ENCODE measurements around the gene MTMR12.
A peak's percentile ranks its signal among the peaks of the same experiment; 100 is the strongest.

Gene MTMR12

DNA sequence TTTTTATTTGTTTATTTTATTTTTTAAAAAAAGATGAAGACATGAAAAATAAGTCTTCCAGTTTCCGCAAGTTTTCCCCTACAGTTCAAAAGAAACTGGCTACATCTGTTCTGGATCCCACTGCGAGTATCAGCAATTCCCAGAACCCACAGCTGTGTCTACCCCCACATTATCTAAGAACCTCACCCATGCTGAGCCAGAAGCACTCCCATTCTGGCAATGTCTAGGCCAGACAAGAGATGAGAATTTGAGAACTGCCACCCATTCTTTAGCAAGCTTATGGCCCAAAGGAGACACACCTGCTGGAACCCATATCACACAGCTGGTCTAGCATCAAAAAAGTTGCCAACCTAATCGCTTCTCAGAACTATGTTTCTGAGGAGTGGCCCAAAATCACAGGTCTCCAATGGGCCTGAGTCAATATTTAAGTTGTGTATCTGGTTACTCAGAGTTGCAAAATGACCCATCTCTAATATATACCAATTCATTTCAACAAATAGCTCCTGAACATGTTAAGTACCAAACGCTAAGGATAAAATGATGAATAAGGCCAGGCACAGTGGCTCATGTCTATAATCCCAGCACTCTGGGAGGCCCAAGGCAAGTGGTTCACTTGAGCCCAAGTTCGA, 27.1 kb downstream of the MTMR12 start:
- Histone ChIP-seq H3K4me3 (ENCODE audit: low read depth in 1 of 2, low read length in 2 of 2) (no peak overlapping the region), H3K4me1 (ENCODE audit: insufficient read depth, low read length) (no peaks in the 10 kb centered on the region), H3K79me2 (ENCODE audit: insufficient read depth, low read length) (peaks cover 26% of the 10 kb centered on the region; the same call in 1 of the 2 replicates), H3K4me2 (ENCODE audit: insufficient read depth, low read length) (no peak overlapping the region), H3K27ac (ENCODE audit: low read length) (no peak overlapping the region), H3K36me3 (ENCODE audit: insufficient read depth, low read length) (peaks cover 3% of the 10 kb centered on the region; the same call in 1 of the 2 replicates), H3K27me3 (ENCODE audit: insufficient read depth, low read length, poor library complexity) (no peaks in the 10 kb centered on the region), H3K9ac (ENCODE audit: low read depth, low read length) (no peak overlapping the region), H3K9me3 (ENCODE audit: insufficient read depth, low read length, severe bottlenecking) (no peaks in the 10 kb centered on the region), H4K20me1 (ENCODE audit: insufficient read depth, low read length) (peaks cover 7% of the 10 kb centered on the region; the same call in 1 of the 2 replicates), H2AFZ (ENCODE audit: low read depth, low read length) (no peak overlapping the region)
- ATAC-seq (ENCODE audit: insufficient read depth, low read depth) = no peak
- no peak for DNase-seq
- no peak for TF ChIP-seq EZH2 (IDR thresholded peaks at IDR 0.05; ENCODE audit: borderline replicate concordance, low read depth, low read length, severe bottlenecking)
- TF ChIP-seq, protein P1, sequence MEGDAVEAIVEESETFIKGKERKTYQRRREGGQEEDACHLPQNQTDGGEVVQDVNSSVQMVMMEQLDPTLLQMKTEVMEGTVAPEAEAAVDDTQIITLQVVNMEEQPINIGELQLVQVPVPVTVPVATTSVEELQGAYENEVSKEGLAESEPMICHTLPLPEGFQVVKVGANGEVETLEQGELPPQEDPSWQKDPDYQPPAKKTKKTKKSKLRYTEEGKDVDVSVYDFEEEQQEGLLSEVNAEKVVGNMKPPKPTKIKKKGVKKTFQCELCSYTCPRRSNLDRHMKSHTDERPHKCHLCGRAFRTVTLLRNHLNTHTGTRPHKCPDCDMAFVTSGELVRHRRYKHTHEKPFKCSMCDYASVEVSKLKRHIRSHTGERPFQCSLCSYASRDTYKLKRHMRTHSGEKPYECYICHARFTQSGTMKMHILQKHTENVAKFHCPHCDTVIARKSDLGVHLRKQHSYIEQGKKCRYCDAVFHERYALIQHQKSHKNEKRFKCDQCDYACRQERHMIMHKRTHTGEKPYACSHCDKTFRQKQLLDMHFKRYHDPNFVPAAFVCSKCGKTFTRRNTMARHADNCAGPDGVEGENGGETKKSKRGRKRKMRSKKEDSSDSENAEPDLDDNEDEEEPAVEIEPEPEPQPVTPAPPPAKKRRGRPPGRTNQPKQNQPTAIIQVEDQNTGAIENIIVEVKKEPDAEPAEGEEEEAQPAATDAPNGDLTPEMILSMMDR (IDR thresholded peaks at IDR 0.05; ENCODE audit: borderline replicate concordance, extremely low read depth, low read length, poor library complexity, severe bottlenecking) = no peak

DNA sequence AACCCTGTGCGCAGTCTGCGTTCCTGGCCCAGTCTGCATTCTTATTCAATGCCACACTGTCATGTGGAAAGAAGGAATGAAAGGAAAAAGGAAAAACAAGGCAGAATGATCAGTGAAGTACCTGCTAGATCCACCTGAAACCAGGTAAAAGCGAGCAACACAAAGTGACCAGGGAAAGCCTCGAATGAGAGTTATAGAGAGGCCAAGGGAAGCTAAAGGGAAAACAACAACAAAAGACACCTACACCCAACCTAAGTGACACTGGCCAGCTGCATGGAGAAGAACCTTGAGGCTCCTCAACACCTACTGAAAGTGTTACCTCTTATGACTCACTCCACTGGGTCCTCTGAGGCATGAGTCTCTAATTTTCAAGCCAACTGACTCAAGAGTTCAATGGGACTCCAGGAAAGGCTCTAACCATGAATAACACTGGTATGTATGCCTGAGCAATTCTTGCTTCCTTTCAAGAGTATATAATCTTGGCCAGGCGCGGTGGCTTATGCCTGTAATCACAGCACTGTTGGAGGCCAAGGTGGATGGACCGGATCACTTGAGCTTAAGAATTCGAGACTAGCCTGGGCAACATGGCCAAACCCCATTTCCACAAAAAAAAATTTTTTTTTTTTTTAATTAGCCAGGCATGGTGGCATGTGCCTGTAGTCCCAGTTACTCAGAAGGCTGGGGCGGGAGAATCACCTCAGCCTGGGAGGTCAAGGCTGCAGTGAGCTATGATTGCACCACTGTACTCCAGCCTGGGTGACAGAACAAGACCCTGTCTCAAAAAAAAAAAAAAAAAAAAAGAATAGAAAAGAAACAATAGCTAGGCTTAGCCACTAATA, 29.0 kb downstream of the MTMR12 start:
- no peak overlapping the region for H3K9ac ChIP-seq (ENCODE audit: low read depth, low read length)
- H3K4me1 ChIP-seq (ENCODE audit: insufficient read depth, low read length) = no peaks in the 10 kb centered on the region
- H3K36me3 ChIP-seq (ENCODE audit: insufficient read depth, low read length) = peaks cover 9% of the 10 kb centered on the region
- no peak for TF ChIP-seq EZH2 (IDR thresholded peaks at IDR 0.05; ENCODE audit: borderline replicate concordance, low read depth, low read length, severe bottlenecking)
- TF ChIP-seq, protein P1 (IDR thresholded peaks at IDR 0.05; ENCODE audit: borderline replicate concordance, extremely low read depth, low read length, poor library complexity, severe bottlenecking) = no peak
- DNase-seq (no peak), ATAC-seq (ENCODE audit: insufficient read depth, low read depth) (peak; percentile 12; the same call in 1 of the 3 replicates)
- no peaks in the 10 kb centered on the region for H3K9me3 ChIP-seq (ENCODE audit: insufficient read depth, low read length, severe bottlenecking)
- peaks cover 7% of the 10 kb centered on the region; the same call in 1 of the 2 replicates for H4K20me1 ChIP-seq (ENCODE audit: insufficient read depth, low read length)
- no peak overlapping the region for H3K4me3 ChIP-seq (ENCODE audit: low read depth in 1 of 2, low read length in 2 of 2)
- no peak overlapping the region for H2AFZ ChIP-seq (ENCODE audit: low read depth, low read length)
- H3K27ac ChIP-seq (ENCODE audit: low read length) = no peak overlapping the region
- no peak overlapping the region for H3K4me2 ChIP-seq (ENCODE audit: insufficient read depth, low read length)
- H3K79me2 ChIP-seq (ENCODE audit: insufficient read depth, low read length) = peaks cover 30% of the 10 kb centered on the region; the same call in 1 of the 2 replicates
- H3K27me3 ChIP-seq (ENCODE audit: insufficient read depth, low read length, poor library complexity) = no peaks in the 10 kb centered on the region

DNA sequence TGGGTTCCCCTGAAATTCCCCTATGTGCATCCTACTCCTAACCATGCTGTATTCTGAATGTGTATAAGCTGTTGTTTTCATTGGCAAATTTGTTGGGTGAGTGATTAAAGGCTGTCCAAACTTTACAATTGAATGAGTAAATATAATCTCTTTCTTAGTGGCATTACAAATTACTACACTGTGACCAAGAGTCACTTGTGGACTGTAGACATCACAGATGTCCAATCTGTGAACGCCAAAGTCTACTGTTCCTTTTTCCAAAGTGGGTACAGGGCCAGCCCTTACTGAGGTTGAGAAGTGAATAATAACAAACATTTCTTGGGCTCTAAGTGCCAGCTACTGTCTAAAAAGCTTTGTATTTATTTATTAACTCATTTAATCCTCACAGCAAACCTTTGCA, 29.7 kb downstream of the MTMR12 start:
- Histone ChIP-seq H3K27me3 (ENCODE audit: insufficient read depth, low read length, poor library complexity) (no peaks in the 10 kb centered on the region), H3K9ac (ENCODE audit: low read depth, low read length) (no peak overlapping the region), H3K79me2 (ENCODE audit: insufficient read depth, low read length) (peaks cover 30% of the 10 kb centered on the region; the same call in 1 of the 2 replicates), H3K9me3 (ENCODE audit: insufficient read depth, low read length, severe bottlenecking) (no peaks in the 10 kb centered on the region), H2AFZ (ENCODE audit: low read depth, low read length) (no peak overlapping the region), H3K4me2 (ENCODE audit: insufficient read depth, low read length) (no peak overlapping the region), H3K4me3 (ENCODE audit: low read depth in 1 of 2, low read length in 2 of 2) (no peak overlapping the region), H3K36me3 (ENCODE audit: insufficient read depth, low read length) (peaks cover 9% of the 10 kb centered on the region), H3K27ac (ENCODE audit: low read length) (no peak overlapping the region), H4K20me1 (ENCODE audit: insufficient read depth, low read length) (peaks cover 7% of the 10 kb centered on the region; the same call in 1 of the 2 replicates), H3K4me1 (ENCODE audit: insufficient read depth, low read length) (no peaks in the 10 kb centered on the region)
- TF ChIP-seq, protein P1 (IDR thresholded peaks at IDR 0.05; ENCODE audit: borderline replicate concordance, extremely low read depth, low read length, poor library complexity, severe bottlenecking) = no peak
- no peak for DNase-seq
- no peak for ATAC-seq (ENCODE audit: insufficient read depth, low read depth)
